Spinal cord (tissue), 10 donors: ENCODE results near the gene TLCD3A. TPM values are rescaled to one million over a fixed set of nuclear protein-coding genes. Genes with fewer than 3 reads are reported as not detected.

Experiments used
- DNase-seq, 6 donors: peaks; one replicate each; pipeline versions ENCODE4 v3.0.0 to v3.0.0-alpha.2; 2013 to 2015; ENCODE audit warnings: low spot score in 6 of 6, low read depth in 4 of 6
- H3K27ac ChIP-seq: one replicate; pipeline ENCODE4 v1.5.1; 2013; ENCODE audit warnings: low read depth, low read length, control low read depth
- H3K27me3 ChIP-seq: one replicate; pipeline ENCODE4 v1.6.1; 2013; ENCODE audit warnings: low read length; ENCODE audit not compliant: control insufficient read depth, insufficient read depth
- H3K36me3 ChIP-seq: one replicate; pipeline ENCODE4 v1.6.1; 2013; ENCODE audit warnings: low read length; ENCODE audit not compliant: control insufficient read depth, insufficient read depth
- H3K4me1 ChIP-seq: one replicate; pipeline ENCODE4 v1.6.1; 2013; ENCODE audit warnings: low read length; ENCODE audit not compliant: control insufficient read depth, insufficient read depth
- H3K4me3 ChIP-seq: one replicate; pipeline ENCODE4 v1.5.1; 2013; ENCODE audit warnings: low read depth, low read length, control low read depth
- H3K9me3 ChIP-seq: one replicate; pipeline ENCODE4 v1.6.1; 2013; ENCODE audit warnings: low read length; ENCODE audit not compliant: control insufficient read depth, insufficient read depth
- WGBS: methylation state at CpG from one replicate; pipeline ENCODE4 v1.1.5; 2013; ENCODE audit warnings: missing lambda C conversion rate; ENCODE audit not compliant: insufficient coverage; 5-methylcytosine and 5-hydroxymethylcytosine counted together
- polyA plus RNA-seq, 2 donors: library from polyadenylated mRNA; unstranded; fragments of 120-200 nt; gene quantifications; one replicate each; pipeline ENCODE4 v1.2.1, GENCODE V29; 2013; ENCODE audit not compliant: insufficient read length in 2 of 2
- total RNA-seq, 2 donors: library from RNA; depleted of rRNA in 1 of 2; stranded (reverse); fragments of 120-200 nt in 1 of 2; fragments of >200 nt in 1 of 2; gene quantifications; one replicate each; pipeline versions ENCODE4 v1.2.3 to v1.2.4, GENCODE V29; 2013 to 2014
- donor health status: healthy.

TLCD3A gene
- total and polyA plus RNA-seq, 4 donors = 11.3 to 27.6 (median 21.2) TPM

DNA sequence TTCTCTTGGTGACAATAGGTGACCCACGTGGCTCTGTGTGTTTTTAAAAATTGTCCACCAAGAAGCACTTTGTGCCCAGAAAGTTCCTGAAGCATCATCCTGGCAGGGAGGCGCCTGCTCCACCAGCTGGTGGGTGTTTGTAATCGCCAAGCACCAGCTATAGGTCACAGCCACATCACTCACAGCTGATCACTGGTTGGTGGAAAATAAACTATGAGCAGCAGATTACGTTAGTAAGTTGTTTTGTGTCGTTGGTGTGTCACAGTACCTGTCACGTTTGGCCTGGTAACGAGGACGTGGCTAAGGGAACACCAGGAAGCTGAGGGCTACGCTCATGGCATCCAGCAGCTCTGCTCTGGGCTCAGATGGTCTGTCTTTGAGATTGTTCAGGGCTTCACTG is 59.9 kb downstream of the TLCD3A start:
- DNase-seq = no peak
- Histone ChIP-seq H3K4me3 (no peak overlapping the region), H3K9me3 (no peaks in the 10 kb centered on the region), H3K27ac (no peak overlapping the region), H3K4me1 (peaks cover 24% of the 10 kb centered on the region), H3K36me3 (peaks cover 72% of the 10 kb centered on the region), H3K27me3 (no peaks in the 10 kb centered on the region)
- WGBS = 90% methylated on average over 7 of the region's 9 CpGs

Other genes with a start within 250 kb of the TLCD3A start
- 10 to 100 TPM; 21.2 to 22.6 TPM for gene VPS53, start 17.8 kb upstream of the TLCD3A start, total RNA-seq
- gene VPS53, start 17.8 kb upstream of the TLCD3A start, polyA plus RNA-seq = 10 to 100 TPM; 34.6 to 52.1 TPM
- 10 to 100 TPM in 1 of 2 donors, 1 to 10 TPM in 1; 8.1 to 13.3 TPM for gene GEMIN4, start 19.7 kb downstream of the TLCD3A start, total RNA-seq
- gene GEMIN4, start 19.7 kb downstream of the TLCD3A start, polyA plus RNA-seq = 10 to 100 TPM; 15.7 to 15.8 TPM
- gene GLOD4, start 49.7 kb downstream of the TLCD3A start, total RNA-seq = 10 to 100 TPM; 44.1 to 68.7 TPM
- 100 to 1,000 TPM; 113 to 119 TPM for gene GLOD4, start 49.7 kb downstream of the TLCD3A start, polyA plus RNA-seq
- 10 to 100 TPM; 13.3 to 16.9 TPM for gene MRM3, start 49.8 kb downstream of the TLCD3A start, total RNA-seq
- 10 to 100 TPM; 14.9 to 15.8 TPM for gene MRM3, start 49.8 kb downstream of the TLCD3A start, polyA plus RNA-seq
- gene NXN, start 247.2 kb downstream of the TLCD3A start, total RNA-seq = 10 to 100 TPM; 25.7 to 60.6 TPM
- gene NXN, start 247.2 kb downstream of the TLCD3A start, polyA plus RNA-seq = 10 to 100 TPM; 37.3 to 50.7 TPM